HG02981 (cell line): ENCODE results near the gene ZNF563.

ENCODE experiments used
- ATAC-seq: cut with Tn5 transposase; IDR thresholded peaks from one replicate; pipeline ENCODE4 v1.9.1; 2021; ENCODE audit warnings: mild to moderate bottlenecking, moderate library complexity; ENCODE audit not compliant: unreplicated experiment

ZNF563 gene

GRCh38 chr19:12294249-12295158 lies 38.9 kb downstream of the ZNF563 start, which contains the start of gene ZNF44:
Gene ZNF44, minus strand, starts transcription at chr19:12294883. Its CDS starts 189 bp downstream, at chr19:12294694.
- peak; percentile 86 for ATAC-seq

- ATAC-seq, result peak; percentile 51
These were observed 39.6 kb downstream of the ZNF563 start for GRCh38 chr19:12293777-12294248.

- ATAC-seq, result no peak
These were observed 43.7 kb downstream of the ZNF563 start for GRCh38 chr19:12289790-12290065.

- no peak for ATAC-seq
These were observed 45.4 kb downstream of the ZNF563 start for GRCh38 chr19:12287958-12288500.

GRCh38 chr19:12284631-12285030 lies 48.8 kb downstream of the ZNF563 start:
- ATAC-seq, result no peak

- ATAC-seq, result no peak
These were observed 49.2 kb downstream of the ZNF563 start for GRCh38 chr19:12284226-12284625.

- ATAC-seq, result no peak
These were observed 54.7 kb downstream of the ZNF563 start for GRCh38 chr19:12278713-12279112.

GRCh38 chr19:12272980-12273901 lies 60.2 kb downstream of the ZNF563 start:
- no peak for ATAC-seq

- ATAC-seq, result no peak
These were observed 61.0 kb downstream of the ZNF563 start for GRCh38 chr19:12272386-12272785.

- ATAC-seq, result no peak
These were observed 62.6 kb downstream of the ZNF563 start for GRCh38 chr19:12270854-12271253.
